Measurements from ENCODE around the gene CPA4. TPM values are rescaled to one million over a fixed set of nuclear protein-coding genes. Genes with fewer than 3 reads are reported as not detected.

The CPA4 gene
- total RNA-seq, 2 donors from 2014 or later, result 9.6 to 10.2 TPM

GRCh38 chr7:130345136-130345535 is 52.2 kb downstream of the CPA4 start:
- Histone ChIP-seq H3K27me3 (no peaks in the 10 kb centered on the region), H3K9me3 (no peaks in the 10 kb centered on the region), H3K4me3 (no peak overlapping the region), H3K36me3 (replicated peaks in 1 of 2; ENCODE audit: insufficient read depth in 1 of 2, low read depth in 2 of 2) (no peaks in the 10 kb centered on the region), H3K4me1 (no peaks in the 10 kb centered on the region), H3K27ac (no peak overlapping the region)
- WGBS, 2 donors, result 86 to 87% methylated on average over 8 of the region's 8 CpGs
- DNase-seq (no peak), ATAC-seq (no peak)
- intact Hi-C loops (cut with DNase I), result loop anchor here (10.0 kb wide), 1 partner anchor 50 kb away; the partner anchor contains the start of gene CPA4
- no peak for TF ChIP-seq POLR2A (IDR thresholded peaks at IDR 0.05)
- no peak for TF ChIP-seq CTCF (IDR thresholded peaks at IDR 0.05)

DNA sequence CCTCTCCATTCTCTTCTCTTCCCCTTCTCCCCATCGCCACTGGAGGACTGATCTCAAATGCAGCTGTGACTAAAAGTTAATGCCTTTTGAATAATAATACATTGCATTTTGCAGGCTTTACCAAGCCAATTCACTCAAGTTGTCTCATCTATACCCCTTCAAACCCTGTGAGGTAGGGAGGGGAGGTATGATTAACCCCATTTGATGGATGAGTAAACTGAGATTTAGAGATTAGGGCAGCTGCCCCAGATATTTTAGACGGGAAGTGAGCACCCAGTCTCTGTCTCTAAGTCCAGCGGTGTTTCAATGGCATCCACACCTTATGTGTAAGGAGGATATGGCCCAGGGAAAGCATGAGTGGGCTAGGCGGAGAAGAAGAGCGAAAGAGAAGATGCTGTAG is 52.8 kb downstream of the CPA4 start:
- Histone ChIP-seq H3K27me3 (no peaks in the 10 kb centered on the region), H3K9me3 (no peaks in the 10 kb centered on the region), H3K27ac (no peak overlapping the region), H3K4me1 (no peaks in the 10 kb centered on the region), H3K4me3 (no peak overlapping the region), H3K36me3 (replicated peaks in 1 of 2; ENCODE audit: insufficient read depth in 1 of 2, low read depth in 2 of 2) (no peaks in the 10 kb centered on the region)
- TF ChIP-seq POLR2A (IDR thresholded peaks at IDR 0.05), result no peak
- TF ChIP-seq CTCF (IDR thresholded peaks at IDR 0.05), result no peak
- DNase-seq, result no peak
- ATAC-seq, result no peak
- intact Hi-C loops (cut with DNase I), result loop anchor here (10.0 kb wide), 1 partner anchor 51 kb away; the partner anchor contains the start of gene CPA4
- 88 to 95% methylated on average over 4 of the region's 5 CpGs for WGBS, 2 donors

DNA sequence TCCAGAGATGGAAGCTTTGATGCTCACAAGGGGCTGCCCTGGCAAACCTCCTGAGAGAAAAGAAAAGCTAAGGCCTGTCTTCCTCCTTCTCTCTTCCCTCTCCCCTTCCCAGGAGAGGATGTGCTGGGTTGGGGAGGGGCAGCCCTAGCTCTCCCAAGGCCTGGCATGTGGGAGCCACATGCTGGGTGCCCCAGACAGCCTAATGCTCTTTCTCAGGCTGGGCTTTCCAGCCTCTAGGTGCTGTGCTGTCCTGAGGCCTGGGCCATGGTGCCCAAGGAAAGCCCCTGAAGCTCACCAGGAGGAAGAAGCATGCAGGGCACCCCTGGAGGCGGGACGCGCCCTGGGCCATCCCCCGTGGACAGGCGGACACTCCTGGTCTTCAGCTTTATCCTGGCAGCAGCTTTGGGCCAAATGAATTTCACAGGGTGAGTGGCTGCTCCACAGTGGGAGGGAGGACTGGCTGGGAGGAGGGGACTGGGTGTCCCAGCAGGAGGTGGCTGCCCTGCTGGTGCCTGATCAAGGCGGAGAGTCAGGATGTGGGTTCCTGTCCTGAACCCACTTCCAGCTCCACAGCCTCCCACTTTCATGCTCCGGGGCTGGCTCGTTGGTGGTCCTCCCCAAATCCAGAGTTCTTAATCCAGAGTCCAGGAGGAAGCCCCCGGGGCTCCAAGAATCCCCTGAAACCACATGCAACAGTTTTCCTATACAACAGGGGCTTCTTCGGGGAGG is 53.4 kb downstream of the CPA4 start:
- TF ChIP-seq POLR2A (IDR thresholded peaks at IDR 0.05) (no peak), CTCF (IDR thresholded peaks at IDR 0.05) (no peak)
- Histone ChIP-seq H3K27me3 (no peaks in the 10 kb centered on the region), H3K4me3 (no peak overlapping the region), H3K27ac (no peak overlapping the region), H3K4me1 (no peaks in the 10 kb centered on the region), H3K9me3 (no peaks in the 10 kb centered on the region), H3K36me3 (replicated peaks in 1 of 2; ENCODE audit: insufficient read depth in 1 of 2, low read depth in 2 of 2) (no peaks in the 10 kb centered on the region)
- 81 to 96% methylated on average over 10 of the region's 10 CpGs for WGBS, 2 donors
- DNase-seq, result no peak
- intact Hi-C loops (cut with DNase I), result loop anchor here (10.0 kb wide), 1 partner anchor 52 kb away; the partner anchor contains the start of gene CPA4
- ATAC-seq, result no peak

- Histone ChIP-seq H3K9me3 (no peaks in the 10 kb centered on the region), H3K27ac (no peak overlapping the region), H3K4me1 (no peaks in the 10 kb centered on the region), H3K4me3 (no peak overlapping the region), H3K36me3 (replicated peaks in 1 of 2; ENCODE audit: insufficient read depth in 1 of 2, low read depth in 2 of 2) (no peaks in the 10 kb centered on the region), H3K27me3 (no peaks in the 10 kb centered on the region)
- TF ChIP-seq CTCF (IDR thresholded peaks at IDR 0.05), result no peak
- TF ChIP-seq POLR2A (IDR thresholded peaks at IDR 0.05), result no peak
- ATAC-seq (no peak), DNase-seq (no peak)
- WGBS, 2 donors, result 83 to 89% methylated on average over 11 of the region's 12 CpGs
- intact Hi-C loops (cut with DNase I), result loop anchor here (10.0 kb wide), 1 partner anchor 52 kb away; the partner anchor contains the start of gene CPA4
These were observed 54.0 kb downstream of the CPA4 start for GRCh38 chr7:130346941-130347340.
